ENCODE data around the gene QRICH2. TPM values are rescaled to one million over a fixed set of nuclear protein-coding genes. Genes with fewer than 3 reads are reported as not detected.
"Not testable (repeated sequence)": the region's sequence is repeated elsewhere in the genome, so short reads cannot be mapped to it uniquely, and the experiment has no call there.

The QRICH2 gene
- total RNA-seq, 1 donor from 2014 or later: 1.8 TPM

DNA sequence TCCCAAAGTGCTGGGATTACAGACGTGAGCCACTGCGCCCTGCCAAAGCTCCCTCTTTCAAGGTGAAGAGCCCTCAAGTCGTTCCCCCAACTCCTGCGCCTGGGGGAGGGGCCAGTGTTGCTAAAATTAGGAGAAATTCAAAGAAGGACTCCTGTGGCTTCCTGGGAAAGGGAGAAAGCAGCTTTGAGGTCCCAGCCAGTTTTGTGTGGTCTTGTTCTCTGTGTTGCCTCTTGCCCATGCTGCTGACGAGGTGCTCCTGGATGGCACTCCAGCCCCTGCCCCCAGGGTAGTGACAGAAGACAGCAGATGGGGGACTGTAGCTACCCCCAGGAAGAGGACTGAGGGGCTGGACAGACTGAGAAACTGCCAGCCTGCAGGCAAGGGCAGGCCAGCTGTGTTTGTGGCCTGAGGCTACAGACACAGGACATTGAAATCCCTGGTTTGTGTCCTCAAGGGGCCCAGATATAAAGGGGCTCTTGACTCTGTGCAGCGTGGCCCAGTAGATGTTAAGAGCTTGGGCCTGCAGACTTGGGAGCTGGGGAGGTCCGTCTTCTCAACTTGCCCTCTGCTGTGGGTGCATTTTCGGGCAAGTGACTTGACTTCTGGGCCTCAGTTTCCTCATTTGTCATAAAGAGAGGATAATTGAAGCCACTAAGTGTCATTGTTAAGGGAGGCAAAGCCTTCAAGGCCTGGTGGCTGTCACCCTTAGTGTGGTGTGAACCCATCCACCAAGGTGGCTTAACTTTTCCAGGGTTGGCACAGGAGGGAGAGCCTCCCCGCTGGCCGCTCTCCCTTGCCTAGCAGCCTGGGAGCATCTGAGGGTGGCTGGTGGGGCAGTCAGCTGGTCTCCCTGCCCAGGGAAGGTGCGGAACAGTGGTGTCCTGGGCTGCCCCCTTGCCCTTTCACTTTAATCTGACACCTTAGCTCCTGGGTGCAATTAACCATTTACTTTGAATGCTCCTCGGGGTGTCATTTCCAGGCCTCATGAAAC, 38.8 kb downstream of the QRICH2 start:
- DNase-seq (ENCODE audit: low spot score): no peak
- intact Hi-C loops (cut with DNase I): no loop called here

GRCh38 chr17:76268015-76268749, 39.9 kb downstream of the QRICH2 start:
- intact Hi-C loops (cut with DNase I): no loop called here
- peak; percentile 94 for DNase-seq (ENCODE audit: low spot score)

DNA sequence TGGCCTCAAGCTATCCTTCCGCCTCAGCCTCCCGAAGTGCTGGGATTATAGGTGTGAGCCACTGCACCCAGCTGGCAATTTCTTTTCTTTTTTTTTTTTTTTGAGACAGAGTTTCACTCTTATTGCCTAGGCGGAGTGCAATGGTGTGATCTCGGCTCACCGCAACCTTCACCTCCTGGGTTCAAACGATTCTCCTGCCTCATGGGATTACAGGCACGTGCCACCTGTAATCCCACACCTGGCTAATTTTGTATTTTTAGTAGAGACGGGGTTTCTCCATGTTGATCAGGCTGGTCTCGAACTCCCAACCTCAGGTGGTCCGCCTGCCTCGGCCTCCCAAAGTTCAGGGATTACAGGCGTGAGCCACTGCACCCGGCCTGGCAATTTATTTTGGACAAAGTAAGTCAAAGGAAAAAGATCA, 40.5 kb downstream of the QRICH2 start:
- intact Hi-C loops (cut with DNase I); DNase-seq (ENCODE audit: low spot score): not testable (repeated sequence)

- intact Hi-C loops (cut with DNase I): no loop called here
- no peak for DNase-seq (ENCODE audit: low spot score)
These were observed 41.0 kb downstream of the QRICH2 start for GRCh38 chr17:76267051-76267576.

DNA sequence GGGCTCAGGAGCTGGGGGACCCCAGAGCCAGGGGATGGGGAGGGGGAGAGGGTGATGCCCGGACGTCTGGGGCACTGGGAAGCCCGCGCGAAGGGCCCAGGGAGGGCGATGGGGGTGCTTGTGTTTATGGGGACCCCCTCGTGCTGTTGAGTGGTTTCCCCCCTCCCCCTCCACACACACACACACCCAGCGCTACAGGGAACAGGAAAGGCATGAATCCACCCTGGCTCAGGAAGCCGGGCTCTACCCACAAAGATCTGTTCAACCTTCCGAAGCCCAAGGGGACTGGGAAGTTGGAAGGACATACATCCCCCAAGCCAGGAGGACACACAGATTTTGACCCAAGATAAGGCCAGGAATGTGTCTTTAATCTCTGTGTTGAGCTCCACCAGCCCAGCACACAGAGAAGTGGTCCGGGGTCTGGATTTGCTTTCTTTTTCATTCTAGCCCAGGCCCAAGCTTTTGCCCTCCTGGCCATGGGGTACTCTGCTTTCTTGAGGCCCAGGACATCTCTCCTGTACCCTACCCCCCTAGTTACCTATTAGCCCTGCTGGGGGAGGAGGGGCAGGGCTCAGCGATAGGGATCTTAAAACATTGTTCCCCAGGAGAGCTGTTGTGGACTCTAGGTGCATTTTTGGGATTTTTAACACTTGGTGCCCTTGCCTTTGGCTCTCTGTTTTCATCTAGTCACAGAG, 41.7 kb downstream of the QRICH2 start:
- intact Hi-C loops (cut with DNase I): no loop called here
- no peak for DNase-seq (ENCODE audit: low spot score)

GRCh38 chr17:76265624-76266243, 42.3 kb downstream of the QRICH2 start:
- intact Hi-C loops (cut with DNase I): no loop called here
- peak; percentile 82 for DNase-seq (ENCODE audit: low spot score)

GRCh38 chr17:76264755-76265623, 43.1 kb downstream of the QRICH2 start, which contains the start of gene UBALD2:
UBALD2 (plus strand) TSS chr17:76265348; CDS start chr17:76265506, 158 bp downstream.
- DNase-seq (ENCODE audit: low spot score): peak; percentile 100
- intact Hi-C loops (cut with DNase I): no loop called here

DNA sequence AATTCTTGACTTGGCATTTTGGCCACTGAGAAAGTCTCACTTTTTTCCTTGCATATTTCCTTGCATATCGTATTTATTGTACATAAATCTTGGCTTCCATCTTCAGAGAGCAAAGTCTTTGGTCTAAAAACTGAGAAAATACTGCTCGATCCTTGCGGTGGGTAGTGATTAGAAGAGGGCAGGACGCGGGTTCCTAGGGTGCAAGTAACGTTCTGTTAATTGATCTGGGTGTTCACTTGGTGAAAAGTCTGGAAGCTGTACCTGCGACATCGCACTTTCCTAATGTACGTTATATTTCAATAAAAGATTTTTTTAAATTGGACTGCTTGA, 43.7 kb downstream of the QRICH2 start:
- no peak for DNase-seq (ENCODE audit: low spot score)

DNA sequence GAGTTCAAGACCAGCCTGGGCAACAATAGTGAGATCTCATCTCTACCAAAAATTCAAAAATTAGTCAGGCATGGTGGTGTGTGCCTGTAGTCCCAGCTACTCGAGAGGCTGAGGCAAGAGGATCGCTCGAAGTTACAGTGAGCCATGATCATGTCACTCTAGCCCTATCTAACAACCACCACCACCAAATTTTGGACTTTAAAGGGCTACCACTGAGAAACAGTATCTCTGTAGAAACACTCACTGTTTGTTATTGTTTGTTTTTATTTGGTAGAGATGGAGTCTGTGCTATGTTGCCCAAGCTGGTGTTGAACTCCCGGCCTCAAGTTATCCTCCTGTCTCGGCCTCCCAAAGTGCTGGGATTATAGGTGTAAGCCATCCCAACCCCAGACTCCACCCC, 44.2 kb downstream of the QRICH2 start:
- intact Hi-C loops (cut with DNase I): no loop called here
- no peak for DNase-seq (ENCODE audit: low spot score)

More for the DNA sequence above, 43.7 kb downstream of the QRICH2 start:
- intact Hi-C loops (cut with DNase I): no loop called here

DNA sequence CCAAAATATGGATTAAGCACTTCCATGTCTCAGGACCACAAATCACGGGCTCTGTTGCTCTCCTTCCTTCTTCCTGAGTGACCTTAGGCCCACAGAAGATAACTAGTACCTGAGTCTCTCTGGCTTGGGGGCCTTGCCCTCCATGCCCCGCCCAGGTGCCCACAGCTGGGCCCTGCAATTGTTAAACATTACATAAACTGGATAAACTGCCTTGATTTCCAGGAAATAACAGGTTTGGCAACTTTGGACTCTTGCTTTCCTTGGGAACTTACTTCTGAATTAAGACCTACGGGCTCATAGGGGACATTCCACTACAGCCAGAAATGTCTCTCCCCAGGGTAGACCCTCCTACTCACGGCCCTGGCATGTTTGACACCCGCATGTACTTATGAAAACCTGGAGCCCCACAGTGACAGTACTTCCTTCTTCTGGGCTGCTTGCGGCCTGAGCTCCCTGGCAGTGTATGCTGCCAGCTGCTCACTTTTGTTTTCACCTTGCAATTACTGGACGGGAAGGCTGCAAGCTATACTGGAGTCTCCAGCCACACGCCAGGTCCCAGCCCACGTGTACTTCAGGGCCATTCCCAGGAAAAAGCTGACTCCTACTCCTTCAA, 45.2 kb downstream of the QRICH2 start:
- DNase-seq (ENCODE audit: low spot score): no peak
- intact Hi-C loops (cut with DNase I): no loop called here

DNA sequence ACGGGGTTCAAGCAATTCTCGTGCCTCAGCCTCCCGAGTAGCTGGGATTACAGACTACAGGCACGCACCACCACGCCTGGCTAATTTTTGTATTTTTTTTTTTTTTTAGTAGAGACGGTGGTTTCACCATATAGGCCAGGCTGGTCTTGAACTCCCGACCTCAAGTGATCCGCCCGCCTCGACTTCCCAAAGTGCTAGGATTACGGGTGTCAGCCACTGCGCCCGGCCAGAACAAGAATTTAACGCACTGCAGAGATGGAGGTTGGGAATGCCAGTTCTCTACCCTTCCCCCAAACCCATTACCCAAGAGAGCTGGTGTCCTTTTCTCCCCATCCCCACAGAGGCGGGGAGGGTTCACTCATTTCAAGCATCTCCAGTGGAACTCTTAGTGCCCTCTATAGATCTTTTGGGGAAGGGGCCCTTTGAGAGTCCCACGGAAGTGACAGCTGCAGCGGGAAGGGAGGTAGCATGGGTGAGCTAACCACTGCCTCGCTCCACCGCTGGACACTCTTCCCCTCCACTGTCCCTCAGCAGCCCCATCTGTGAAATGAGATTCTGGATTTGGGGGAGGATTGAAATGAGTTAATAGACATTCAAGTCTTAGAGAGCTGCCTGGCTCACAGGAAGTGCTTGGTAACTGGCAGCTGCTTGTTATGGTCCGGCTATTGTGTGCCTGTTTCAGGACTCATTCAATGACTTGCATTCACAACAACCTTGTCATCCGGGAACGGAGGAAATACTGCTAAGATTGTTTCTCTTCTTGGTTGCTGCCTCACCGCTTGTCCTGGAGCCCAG, 46.5 kb downstream of the QRICH2 start:
- intact Hi-C loops (cut with DNase I): no loop called here
- DNase-seq (ENCODE audit: low spot score): no peak

DNA sequence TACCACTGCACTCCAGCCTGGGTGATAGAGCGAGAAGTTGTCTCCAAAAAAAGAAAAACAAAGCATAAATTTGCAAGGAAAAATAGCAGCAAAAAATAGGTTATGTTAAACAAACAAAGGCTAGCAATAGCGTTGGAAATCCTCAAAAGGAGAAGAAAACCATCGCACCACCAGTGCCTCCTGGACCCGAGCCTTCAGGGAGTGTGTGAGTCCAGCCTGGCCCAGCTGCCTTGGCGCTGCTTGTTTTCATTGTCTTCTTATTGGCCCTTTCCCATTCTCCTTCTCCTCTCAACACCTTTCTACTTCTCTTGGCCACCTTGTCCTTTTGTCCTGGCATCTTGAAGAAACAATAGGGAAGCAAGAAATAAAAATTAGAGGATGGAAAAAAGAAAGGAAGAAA, 47.4 kb downstream of the QRICH2 start:
- no peak for DNase-seq (ENCODE audit: low spot score)
- intact Hi-C loops (cut with DNase I): no loop called here

DNA sequence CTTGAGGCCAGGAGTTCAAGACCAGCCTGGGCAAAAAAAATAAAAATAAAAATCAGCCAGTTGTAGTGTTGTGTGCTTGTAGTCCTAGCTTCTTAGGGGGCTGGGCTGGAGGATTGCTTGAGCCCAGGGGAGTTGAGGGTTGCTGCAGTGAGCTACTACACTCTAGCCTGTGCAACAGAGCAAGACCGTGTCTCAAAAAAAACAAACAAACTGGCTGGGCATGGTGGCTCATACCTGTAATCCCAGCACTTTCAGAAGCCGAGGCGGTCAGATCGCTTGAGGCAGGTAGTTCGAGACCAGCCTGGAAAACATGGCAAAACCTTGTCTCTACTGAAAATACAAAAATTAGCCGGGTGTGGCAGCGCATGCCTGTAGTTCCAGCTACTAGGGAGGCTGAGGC, 47.9 kb downstream of the QRICH2 start:
- intact Hi-C loops (cut with DNase I): no loop called here
- no peak for DNase-seq (ENCODE audit: low spot score)

DNA sequence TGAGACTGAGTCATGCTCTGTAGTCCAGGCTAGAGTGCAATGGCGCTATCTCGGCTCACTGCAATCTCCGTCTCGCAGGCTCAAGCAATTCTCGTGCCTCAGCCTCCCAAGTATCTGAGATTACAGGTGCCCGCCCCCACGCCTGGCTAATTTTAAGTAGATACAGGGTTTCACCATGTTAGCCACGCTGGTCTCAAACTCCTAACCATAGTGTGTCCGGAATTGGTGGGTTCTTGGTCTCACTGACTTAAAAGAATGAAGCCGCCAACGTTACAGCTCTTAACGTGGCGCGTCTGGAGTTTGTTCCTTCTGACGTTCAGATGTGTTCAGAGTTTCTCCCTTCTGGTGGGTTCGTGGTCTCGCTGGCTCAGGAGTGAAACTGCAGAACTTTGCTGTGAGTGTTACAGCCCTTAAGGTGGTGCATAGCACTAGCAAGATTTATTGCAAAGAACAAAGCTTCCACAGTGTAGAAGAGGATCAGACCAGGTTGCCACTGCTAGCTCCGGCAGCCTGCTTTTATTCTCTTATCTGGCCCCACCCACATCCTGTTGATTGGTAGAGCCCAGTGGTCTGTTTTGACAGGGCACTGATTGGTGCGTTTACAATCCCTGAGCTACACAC, 51.5 kb downstream of the QRICH2 start:
- intact Hi-C loops (cut with DNase I): not testable (repeated sequence)
- peak; percentile 29 for DNase-seq (ENCODE audit: low spot score)

DNA sequence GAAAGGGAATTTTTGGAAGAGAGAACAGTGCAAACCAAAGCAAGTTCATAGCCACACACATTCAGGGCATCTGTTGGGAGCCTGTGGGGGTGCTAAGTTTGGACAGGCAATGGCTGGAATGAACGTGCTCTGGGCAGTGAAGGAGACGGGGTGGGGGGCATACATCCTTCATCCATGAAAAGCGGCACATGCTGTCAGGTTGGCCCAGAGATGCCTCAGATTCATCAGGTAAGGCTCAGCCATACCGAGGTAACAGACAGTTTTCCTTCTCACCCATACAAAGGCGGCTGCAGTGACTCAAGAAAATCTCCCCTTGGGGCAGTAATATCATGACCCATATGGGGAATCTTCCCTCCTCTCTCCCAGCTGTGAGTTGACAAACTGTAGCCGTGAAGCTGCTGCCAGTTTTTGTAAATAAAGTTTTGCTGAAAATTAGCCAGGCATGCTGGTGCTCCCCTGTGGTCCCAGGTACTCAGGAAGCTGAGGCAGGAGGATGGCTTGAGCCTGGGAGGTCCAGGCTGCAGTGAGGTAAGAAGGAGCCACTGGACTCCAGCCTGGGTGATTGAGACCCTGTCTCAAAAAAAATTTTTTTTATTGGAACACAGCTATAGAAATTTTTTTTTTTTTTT, 52.2 kb downstream of the QRICH2 start:
- peak; percentile 41 for DNase-seq (ENCODE audit: low spot score)
- intact Hi-C loops (cut with DNase I): no loop called here

DNA sequence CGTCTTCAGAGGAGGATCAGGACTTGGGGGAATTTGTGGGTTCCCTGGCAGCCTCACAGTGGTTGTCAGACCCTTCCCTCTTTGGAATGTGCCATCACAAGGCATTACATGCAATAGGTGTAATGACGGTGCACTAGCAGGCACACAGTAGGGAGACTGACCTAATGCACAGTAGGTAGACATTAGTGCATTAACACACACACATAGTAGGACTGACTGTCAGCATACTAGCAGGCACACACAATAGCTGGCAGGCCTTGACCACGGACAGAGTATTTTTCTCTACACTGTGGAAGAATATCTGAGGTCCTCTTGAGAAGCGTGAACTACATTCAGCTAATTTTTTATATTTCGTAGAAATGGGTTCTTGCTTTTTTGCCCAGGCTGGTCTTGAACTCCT, 53.8 kb downstream of the QRICH2 start:
- intact Hi-C loops (cut with DNase I): no loop called here
- DNase-seq (ENCODE audit: low spot score): no peak

All from cardiac septum (tissue), 1 donor.